GM23248 (cell line): ENCODE measurements around the gene BRWD1.

Experiments
- EZH2 ChIP-seq: fragments of 200-600 bp; sonication (generic); IDR thresholded peaks from 2 replicates; pipeline ENCODE4 v1.6.1; 2018; ENCODE audit warnings: antibody characterized with exemption, mild to moderate bottlenecking; ENCODE audit not compliant: insufficient read depth, poor library complexity, severe bottlenecking
- EZH2phosphoT487 ChIP-seq: fragments of 200-600 bp; sonication (generic); IDR thresholded peaks from 2 replicates; pipeline ENCODE4 v1.6.1; 2018; ENCODE audit warnings: antibody characterized with exemption, moderate library complexity, mild to moderate bottlenecking, low read depth; ENCODE audit not compliant: insufficient read depth

DNA sequence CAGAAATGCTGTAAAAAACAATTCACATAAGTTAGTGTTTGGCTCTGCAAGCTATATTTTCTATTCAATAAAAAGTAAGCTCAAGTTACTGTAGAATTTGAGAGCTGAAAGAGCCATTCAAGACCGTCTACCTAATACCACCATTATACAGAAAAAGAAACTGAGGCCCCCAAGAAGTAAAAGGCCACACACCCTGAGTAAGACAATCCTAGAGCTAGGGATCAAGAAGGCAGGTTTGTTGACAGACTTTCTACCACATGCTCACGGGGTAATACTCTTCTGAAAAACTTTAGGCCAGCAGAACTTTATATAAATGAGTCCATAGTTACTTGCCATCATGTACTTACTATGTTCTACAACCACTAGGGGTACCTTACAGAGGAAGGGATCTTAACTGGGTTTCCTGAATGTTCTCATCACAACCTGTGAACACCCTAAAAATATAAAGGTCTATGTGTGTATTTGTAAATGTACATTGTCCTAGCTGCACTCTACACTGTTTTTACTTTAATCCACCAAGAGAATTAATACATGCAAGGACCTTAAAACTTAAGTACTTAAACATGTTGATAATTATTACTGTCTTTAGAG is 132.9 kb downstream of the BRWD1 start:
- TF ChIP-seq EZH2phosphoT487 (no peak), EZH2 (no peak)
